DMS53 treated with DMSO at 0.1 percent for 48 hours (cell line): ENCODE results near the gene KMO.

Experiments used
- DNase-seq: peaks from one replicate; lab custom pipeline; 2025; ENCODE audit not compliant: unreplicated experiment; lab: John Stamatoyannopoulos, UW

The KMO gene

DNA sequence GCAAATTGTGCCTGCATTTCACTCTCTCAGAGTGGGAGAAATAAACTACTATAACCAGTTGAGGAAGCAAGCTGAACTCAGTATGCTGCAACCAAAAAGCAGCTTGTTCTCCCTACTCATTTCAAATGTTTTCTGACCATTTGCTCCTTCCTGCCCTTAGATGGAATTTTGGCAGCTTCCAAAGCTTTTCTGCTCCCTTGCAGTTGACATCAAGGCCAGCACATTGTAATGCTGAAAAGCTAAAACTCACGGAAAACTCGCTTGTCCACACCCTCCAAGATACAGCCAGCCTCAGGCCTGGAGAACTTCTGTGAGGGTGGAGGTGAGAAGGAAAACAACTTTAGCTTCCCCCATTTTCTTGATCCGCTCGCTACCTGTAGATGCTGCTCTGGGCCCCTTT, 113.0 kb downstream of the KMO start:
- DNase-seq, result no peak
